GM23248 (cell line): ENCODE results near the gene PIAS1. TPM values are rescaled to one million over a fixed set of nuclear protein-coding genes. Genes with fewer than 3 reads are reported as not detected.
A peak's percentile ranks its signal among the peaks of the same experiment; 100 is the strongest.
"Not testable (repeated sequence)": the region's sequence is repeated elsewhere in the genome, so short reads cannot be mapped to it uniquely, and the experiment has no call there.

Experiments used
- DNase-seq: peaks from one replicate; pipeline ENCODE4 v3.0.0-alpha.2; 2015
- H2AFZ ChIP-seq: fragments of 200-600 bp; sonication (generic); 2 replicates; pipeline ENCODE4 v1.6.1; 2016; ENCODE audit warnings: antibody characterized with exemption
- H3F3A ChIP-seq: fragments of 200-600 bp; sonication (generic); 2 replicates; pipeline ENCODE4 v1.6.1; 2016; ENCODE audit warnings: mild to moderate bottlenecking, antibody characterized with exemption, mixed run types; ENCODE audit not compliant: insufficient read depth
- H3K27ac ChIP-seq: fragments of 200-600 bp; sonication (generic); 2 replicates; pipeline ENCODE4 v1.5.1; 2016; ENCODE audit warnings: mild to moderate bottlenecking
- H3K27me3 ChIP-seq: fragments of 200-600 bp; sonication (generic); replicated peaks from 2 replicates; pipeline ENCODE4 v1.6.1; 2016; ENCODE audit warnings: mild to moderate bottlenecking; ENCODE audit not compliant: insufficient read depth
- H3K36me3 ChIP-seq: fragments of 200-600 bp; sonication (generic); 2 replicates; pipeline ENCODE4 v1.6.1; 2016; ENCODE audit warnings: low read depth, mild to moderate bottlenecking
- H3K4me1 ChIP-seq: fragments of 200-600 bp; sonication (generic); 2 replicates; pipeline ENCODE4 v1.6.1; 2016; ENCODE audit warnings: mild to moderate bottlenecking; ENCODE audit not compliant: insufficient read depth
- H3K4me2 ChIP-seq: fragments of 200-600 bp; sonication (generic); one replicate; pipeline ENCODE4 v1.6.1; 2016; ENCODE audit warnings: mild to moderate bottlenecking; ENCODE audit not compliant: unreplicated experiment
- H3K4me3 ChIP-seq: fragments of 200-600 bp; sonication (generic); 2 replicates; pipeline ENCODE4 v1.5.1; 2016; ENCODE audit warnings: mild to moderate bottlenecking
- H3K79me2 ChIP-seq: fragments of 200-600 bp; sonication (generic); 2 replicates; pipeline ENCODE4 v1.6.1; 2016; ENCODE audit warnings: mild to moderate bottlenecking; ENCODE audit not compliant: insufficient read depth
- H3K9ac ChIP-seq: fragments of 200-600 bp; sonication (generic); 2 replicates; pipeline ENCODE4 v1.6.1; 2016; ENCODE audit warnings: mild to moderate bottlenecking
- H3K9me2 ChIP-seq: fragments of 200-600 bp; sonication (generic); 2 replicates; pipeline ENCODE4 v1.6.1; 2016; ENCODE audit warnings: mixed run types, mild to moderate bottlenecking, moderate library complexity; ENCODE audit not compliant: insufficient read depth
- H3K9me3 ChIP-seq: fragments of 200-600 bp; sonication (generic); one replicate; pipeline ENCODE4 v1.6.1; 2017; ENCODE audit warnings: low read depth
- H4K20me1 ChIP-seq: fragments of 200-600 bp; sonication (generic); 2 replicates; pipeline ENCODE4 v1.6.0; 2016; ENCODE audit not compliant: insufficient read depth
- EZH2 ChIP-seq: fragments of 200-600 bp; sonication (generic); IDR thresholded peaks from 2 replicates; pipeline ENCODE4 v1.6.1; 2018; ENCODE audit warnings: antibody characterized with exemption, mild to moderate bottlenecking; ENCODE audit not compliant: insufficient read depth, poor library complexity, severe bottlenecking
- EZH2phosphoT487 ChIP-seq: fragments of 200-600 bp; sonication (generic); IDR thresholded peaks from 2 replicates; pipeline ENCODE4 v1.6.1; 2018; ENCODE audit warnings: antibody characterized with exemption, moderate library complexity, mild to moderate bottlenecking, low read depth; ENCODE audit not compliant: insufficient read depth
- WGBS, 2 experiments: methylation state at CpG; one replicate each; pipeline ENCODE4 v1.1.6; 2015 to 2017; ENCODE audit warnings: low lambda C conversion rate in 2 of 2, low coverage in 1 of 2; ENCODE audit errors: missing lambda C conversion rate in 2 of 2; 5-methylcytosine and 5-hydroxymethylcytosine counted together
- in situ Hi-C: fragments of 300-500 bp; cut with MboI; formaldehyde crosslinking; loops from 2 replicates; pipeline ENCODE4 v1.15.0; 2020
- polyA plus RNA-seq: library from polyadenylated mRNA; unstranded; fragments of >200 nt; fragmentation: Nextera tagmentation; extraction: Ambion mirVana; gene quantifications from 2 replicates; pipeline ENCODE4 v1.2.1, GENCODE V29; 2016
- total RNA-seq: library from RNA; depleted of rRNA; stranded (reverse); fragments of >200 nt; shearing (Covaris generic); gene quantifications from 2 replicates; pipeline ENCODE4 v1.2.3, GENCODE V29; 2014

Gene PIAS1
- total and polyA plus RNA-seq, 2 experiments from 2014 or later: 14.8 to 34.4 TPM

- no peaks in the 10 kb centered on the region for H3K9me2 ChIP-seq
- TF ChIP-seq EZH2phosphoT487 (no peak), EZH2 (no peak)
- no peaks in the 10 kb centered on the region for H3K36me3 ChIP-seq
- H3K4me1 ChIP-seq: no peaks in the 10 kb centered on the region
- DNase-seq: no peak
- 86 to 87% methylated on average over 9 of the region's 9 CpGs for WGBS, 2 experiments
- no peaks in the 10 kb centered on the region for H3F3A ChIP-seq
- no peak overlapping the region for H3K27ac ChIP-seq
- no peak overlapping the region for H2AFZ ChIP-seq
- H4K20me1 ChIP-seq: no peaks in the 10 kb centered on the region
- no peak overlapping the region for H3K9ac ChIP-seq
- no peak overlapping the region for H3K4me3 ChIP-seq
- in situ Hi-C loops: no loop called here
- H3K9me3 ChIP-seq: no peaks in the 10 kb centered on the region
- H3K79me2 ChIP-seq: no peaks in the 10 kb centered on the region
- H3K4me2 ChIP-seq: no peak overlapping the region
- no peaks in the 10 kb centered on the region for H3K27me3 ChIP-seq
These were observed 156.3 kb downstream of the PIAS1 start for GRCh38 chr15:68210409-68210756.

- no peak overlapping the region for H2AFZ ChIP-seq
- peak; percentile 73 for DNase-seq
- no peak overlapping the region for H3K4me2 ChIP-seq
- no peaks in the 10 kb centered on the region for H3K4me1 ChIP-seq
- no peak overlapping the region for H3K4me3 ChIP-seq
- TF ChIP-seq EZH2: no peak
- no peak for TF ChIP-seq EZH2phosphoT487
- H3F3A ChIP-seq: no peaks in the 10 kb centered on the region
- H3K36me3 ChIP-seq: no peaks in the 10 kb centered on the region
- H3K79me2 ChIP-seq: 0 out of 2 replicates have a peak, but pooled peaks cover 6% of the 10 kb centered on the region
- H3K9me2 ChIP-seq: no peaks in the 10 kb centered on the region
- H3K27ac ChIP-seq: no peak overlapping the region
- H3K27me3 ChIP-seq: no peaks in the 10 kb centered on the region
- in situ Hi-C loops: no loop called here
- no peak overlapping the region for H3K9ac ChIP-seq
- H3K9me3 ChIP-seq: no peaks in the 10 kb centered on the region
- WGBS, 2 experiments: 41 to 45% methylated on average over 18 to 21 of the region's 23 CpGs
- H4K20me1 ChIP-seq: no peaks in the 10 kb centered on the region
These were observed 156.9 kb downstream of the PIAS1 start for GRCh38 chr15:68210821-68211655.

GRCh38 chr15:68211656-68212320 is 157.7 kb downstream of the PIAS1 start:
- Histone ChIP-seq H3K9ac (no peak overlapping the region), H3K27ac (no peak overlapping the region), H3K9me2 (no peaks in the 10 kb centered on the region), H3F3A (no peaks in the 10 kb centered on the region), H3K36me3 (no peaks in the 10 kb centered on the region; the same call in 1 of the 2 replicates), H3K27me3 (no peaks in the 10 kb centered on the region), H4K20me1 (no peaks in the 10 kb centered on the region), H2AFZ (no peak overlapping the region), H3K4me3 (no peak overlapping the region), H3K9me3 (no peaks in the 10 kb centered on the region), H3K79me2 (0 out of 2 replicates have a peak, but pooled peaks cover 8% of the 10 kb centered on the region), H3K4me2 (no peak overlapping the region), H3K4me1 (no peaks in the 10 kb centered on the region)
- TF ChIP-seq EZH2: no peak
- TF ChIP-seq EZH2phosphoT487: no peak
- 92 to 94% methylated on average over 14 of the region's 14 CpGs for WGBS, 2 experiments
- in situ Hi-C loops: no loop called here
- no peak for DNase-seq

- H3K27me3 ChIP-seq, H3K4me3 ChIP-seq, H3K9ac ChIP-seq, H2AFZ ChIP-seq, H4K20me1 ChIP-seq, H3K27ac ChIP-seq, DNase-seq, H3K79me2 ChIP-seq, H3K9me2 ChIP-seq, in situ Hi-C loops, H3K9me3 ChIP-seq, H3K36me3 ChIP-seq, H3K4me2 ChIP-seq, H3K4me1 ChIP-seq, H3F3A ChIP-seq: not testable (repeated sequence)
- WGBS, 2 experiments: 87 to 88% methylated on average over 6 of the region's 6 CpGs
These were observed 159.4 kb downstream of the PIAS1 start for GRCh38 chr15:68213491-68213845.
